Activated CD8-positive, alpha-beta memory T cell treated with anti-CD3 and anti-CD28 coated beads for 48 hours (primary cell): ENCODE data around the gene ZCCHC7.

Source experiments
- DNase-seq, 3 experiments: peaks; one replicate each; pipeline ENCODE4 v3.0.0-alpha.2; 2020; ENCODE audit warnings: low read depth in 2 of 3, low spot score in 2 of 3

ZCCHC7 gene

DNA sequence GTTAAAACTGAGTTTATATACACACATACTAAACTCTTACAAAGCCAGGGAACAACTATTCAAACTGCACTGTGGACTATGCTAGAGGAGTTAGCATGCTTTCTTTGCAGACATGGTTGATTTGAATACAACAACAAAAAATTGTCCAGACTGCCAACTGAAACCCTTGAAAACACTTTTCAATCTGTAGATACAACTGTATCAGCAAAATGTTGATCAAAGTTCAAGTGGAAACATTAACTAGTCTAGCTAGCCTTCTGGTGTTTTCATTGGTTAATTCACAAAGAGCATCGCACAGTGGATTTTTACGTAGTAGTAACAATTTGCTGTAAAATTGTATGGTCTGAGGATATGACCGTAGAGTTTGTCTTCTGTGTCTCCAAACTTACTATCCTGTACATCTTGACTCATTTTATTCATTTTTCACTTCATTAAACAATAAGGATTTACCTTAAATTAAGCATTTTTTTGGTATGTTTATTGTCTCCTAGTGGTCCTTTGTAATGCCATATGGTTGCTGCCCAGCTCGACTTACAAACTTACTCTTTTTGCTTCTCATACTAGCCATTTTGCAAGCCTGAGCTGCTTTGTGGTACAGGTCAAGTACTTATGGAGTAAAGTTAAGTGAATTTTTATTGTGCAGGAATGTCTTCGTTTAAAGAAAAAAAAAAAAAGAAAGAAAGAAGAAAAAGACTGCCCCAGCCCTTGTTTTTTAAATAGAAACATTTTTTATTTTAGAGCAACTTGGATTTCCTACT is 123.4 kb downstream of the ZCCHC7 start:
- DNase-seq = no peak

- no peak for DNase-seq
Observed at GRCh38 chr9:37246826-37247225, 126.5 kb downstream of the ZCCHC7 start.

- no peak for DNase-seq
Observed at GRCh38 chr9:37248651-37249163, 128.3 kb downstream of the ZCCHC7 start.

GRCh38 chr9:37251452-37251851 is 131.1 kb downstream of the ZCCHC7 start:
- DNase-seq = no peak

DNA sequence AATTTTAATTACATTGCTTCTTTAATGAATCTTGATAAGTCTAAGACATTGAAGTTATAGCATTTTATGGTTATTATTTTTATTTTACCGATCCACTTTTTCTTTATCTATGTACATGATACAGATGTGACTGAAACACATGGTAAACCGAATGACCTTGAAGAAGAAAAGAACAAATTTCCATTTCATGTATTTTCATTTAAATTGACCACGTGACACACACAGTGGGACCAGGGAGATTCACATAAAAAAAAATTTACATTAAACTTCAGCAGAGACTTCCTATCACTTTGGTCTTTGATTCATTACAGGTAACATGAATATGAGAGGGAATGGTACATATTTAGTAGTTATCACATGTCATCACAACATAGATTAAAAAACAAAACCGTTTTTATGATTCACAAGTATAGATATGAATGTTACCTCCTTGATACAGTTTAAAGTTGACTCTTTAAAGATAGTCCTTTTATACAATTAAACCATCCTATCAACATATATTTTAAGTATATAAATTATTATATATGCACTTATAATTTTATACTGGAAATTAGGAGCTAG is 133.1 kb downstream of the ZCCHC7 start:
- no peak for DNase-seq

DNA sequence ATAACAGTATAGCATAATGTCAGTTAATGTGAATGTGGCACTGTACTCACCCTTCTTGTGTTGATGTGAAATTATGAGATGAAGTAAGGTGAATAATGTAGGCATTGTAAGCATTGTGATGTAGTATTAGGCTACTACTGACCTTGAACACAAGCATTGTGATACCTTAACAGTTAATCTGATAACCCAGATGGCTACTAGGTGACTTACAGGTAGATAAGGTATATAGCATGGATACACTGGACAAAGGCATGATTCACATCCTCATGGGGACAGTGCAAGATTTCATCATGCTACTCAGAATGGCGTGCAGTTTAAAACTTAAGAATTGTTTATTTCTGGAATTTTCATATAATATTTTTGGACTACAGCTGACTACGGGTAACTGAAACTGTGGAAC is 134.8 kb downstream of the ZCCHC7 start:
- no peak for DNase-seq

DNA sequence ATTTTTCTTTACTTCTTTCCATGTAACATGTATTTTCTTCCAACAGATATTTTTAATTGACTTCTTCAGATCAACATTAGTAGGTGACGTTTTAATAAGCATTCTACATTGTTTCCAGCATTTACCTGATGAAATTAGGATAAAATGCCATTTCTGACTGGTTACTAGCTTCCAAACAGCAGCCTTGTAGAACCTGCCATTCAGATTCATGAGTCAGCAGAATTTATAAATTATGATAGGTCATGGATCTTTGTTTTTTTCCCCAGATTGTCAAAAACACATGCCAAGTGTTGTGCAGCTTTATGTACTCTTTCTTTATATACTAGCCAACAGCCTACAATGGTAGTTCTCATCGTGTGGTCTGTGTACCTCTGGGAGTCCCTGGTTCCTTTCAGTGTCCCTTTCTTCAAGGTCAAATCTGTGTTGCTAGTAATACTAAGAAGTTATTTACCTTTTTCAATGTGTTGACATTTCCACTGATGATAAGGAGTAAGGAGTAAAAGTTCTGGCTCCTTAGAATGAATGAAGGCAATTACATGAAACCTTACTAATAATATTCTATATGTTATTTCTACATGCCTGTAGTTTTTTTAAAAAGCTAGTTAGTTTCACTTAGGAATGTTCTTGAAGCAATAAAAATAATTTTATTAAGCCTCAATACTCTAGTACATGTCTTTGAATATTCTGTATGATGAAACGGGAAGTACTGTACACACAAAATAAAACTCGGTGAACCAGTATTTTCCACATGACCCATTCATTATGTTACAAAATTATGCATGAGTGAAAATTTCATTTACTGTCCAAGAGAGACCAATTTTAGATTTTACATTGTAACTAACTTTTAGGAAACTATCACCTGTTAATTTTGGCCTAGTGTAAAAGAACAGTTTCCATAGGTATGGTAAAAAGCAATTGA is 135.8 kb downstream of the ZCCHC7 start:
- no peak for DNase-seq

DNA sequence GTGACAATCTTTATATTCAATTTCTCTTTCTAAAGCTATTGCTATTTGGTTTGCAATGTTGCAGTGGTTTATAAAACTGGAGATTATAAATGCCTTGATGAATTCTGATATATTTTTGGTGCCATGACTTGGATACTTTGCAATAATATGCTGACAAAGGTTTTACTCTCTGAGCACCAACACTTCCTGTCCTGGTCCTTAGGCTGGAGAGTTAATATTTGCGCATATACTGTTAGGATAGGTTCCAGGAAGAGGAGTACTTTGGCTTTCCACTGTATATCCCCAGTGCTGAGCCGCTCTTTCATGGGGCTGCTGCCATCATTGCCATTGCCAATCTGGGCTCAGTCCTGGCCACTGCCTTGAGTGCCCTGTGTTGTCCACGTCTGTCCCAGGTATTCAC is 139.6 kb downstream of the ZCCHC7 start:
- no peak for DNase-seq

DNA sequence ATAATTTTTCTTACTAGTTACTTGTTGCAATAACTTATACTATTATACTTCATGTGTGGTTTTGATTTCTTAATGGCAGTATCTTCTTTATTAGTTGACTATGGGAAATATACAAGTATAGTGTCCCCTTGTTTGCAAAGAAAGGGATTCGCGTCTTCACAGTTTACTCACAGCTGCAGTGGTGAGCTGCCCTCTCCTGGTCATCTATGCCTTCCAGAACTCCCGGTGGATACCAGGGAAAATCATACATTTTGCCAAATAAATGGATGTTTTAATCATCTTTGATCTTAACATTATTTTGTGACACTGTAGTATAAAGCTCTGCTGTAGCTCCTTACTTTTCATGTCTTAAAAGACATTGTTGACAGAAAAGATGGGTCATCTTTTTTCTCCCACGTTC is 142.0 kb downstream of the ZCCHC7 start:
- no peak for DNase-seq

- no peak for DNase-seq
Observed at GRCh38 chr9:37264539-37264938, 144.2 kb downstream of the ZCCHC7 start.

DNA sequence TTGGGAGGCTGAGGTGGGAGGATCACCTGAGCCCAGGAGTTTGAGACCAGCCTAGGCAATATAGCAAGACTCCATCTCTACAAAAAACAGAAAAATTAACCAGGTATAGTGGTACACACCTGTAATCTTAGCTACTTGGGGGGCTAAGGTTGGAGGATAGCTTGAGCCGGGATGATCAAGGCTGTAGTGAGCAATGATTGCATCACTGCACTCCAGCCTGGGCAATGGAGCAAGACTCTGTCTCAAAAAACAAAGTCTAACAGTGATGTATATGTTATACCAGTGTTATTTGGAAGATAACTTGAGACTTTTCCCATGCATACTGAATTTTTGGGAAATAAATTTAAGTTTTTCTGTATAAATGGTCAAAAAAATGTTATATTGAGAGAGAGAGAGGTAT is 146.3 kb downstream of the ZCCHC7 start:
- DNase-seq = no peak

GRCh38 chr9:37269221-37269620 is 148.8 kb downstream of the ZCCHC7 start:
- no peak for DNase-seq

- DNase-seq = no peak
Observed at GRCh38 chr9:37271679-37272078, 151.3 kb downstream of the ZCCHC7 start.

- DNase-seq = no peak
Observed at GRCh38 chr9:37273595-37273994, 153.2 kb downstream of the ZCCHC7 start.

DNA sequence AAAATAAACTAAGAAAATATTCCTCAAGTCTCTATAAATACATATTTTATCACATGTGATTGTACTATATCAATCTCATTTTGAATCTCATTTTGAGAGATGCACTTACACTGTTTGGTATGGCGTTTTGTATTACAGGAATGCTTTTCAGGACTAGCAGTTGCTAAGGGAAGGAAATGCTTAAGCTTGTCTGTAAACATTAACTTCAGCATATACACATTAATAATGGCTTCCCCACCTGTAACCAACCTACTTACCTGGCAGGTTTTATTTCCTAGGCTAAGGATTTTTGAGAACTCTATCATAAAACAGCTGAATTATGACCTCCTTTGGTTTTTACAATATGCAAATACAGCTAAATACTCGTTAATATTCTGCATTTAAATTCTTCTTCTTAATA is 161.2 kb downstream of the ZCCHC7 start:
- DNase-seq = no peak

DNA sequence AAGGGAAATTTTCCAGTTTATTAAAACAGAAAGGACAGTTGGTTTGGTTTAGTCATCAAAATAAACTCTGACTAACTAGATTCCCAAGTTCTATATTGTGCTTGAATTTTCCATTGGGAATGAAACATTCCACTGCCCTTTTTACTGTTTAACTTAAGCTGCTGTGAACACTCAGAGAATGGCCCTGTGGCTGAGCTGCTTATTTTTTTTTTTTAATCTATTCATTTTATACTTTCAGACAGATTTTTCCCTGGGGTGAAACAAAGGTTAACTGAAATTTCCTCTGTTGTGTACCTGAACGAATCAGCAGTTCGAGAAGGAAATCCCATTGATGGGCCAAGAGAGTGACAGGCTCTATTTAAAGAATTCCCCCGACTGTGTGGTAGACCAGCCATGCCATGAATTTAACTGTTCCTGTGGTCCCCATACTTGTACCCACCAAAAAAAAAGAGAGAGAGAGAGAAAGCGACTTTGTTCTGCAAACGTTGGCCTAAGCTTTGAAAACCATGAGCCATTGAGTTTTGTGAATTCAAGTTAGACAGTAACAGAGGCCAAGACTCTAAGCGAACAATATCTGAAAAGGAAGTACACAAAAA is 163.5 kb downstream of the ZCCHC7 start:
- no peak for DNase-seq

DNA sequence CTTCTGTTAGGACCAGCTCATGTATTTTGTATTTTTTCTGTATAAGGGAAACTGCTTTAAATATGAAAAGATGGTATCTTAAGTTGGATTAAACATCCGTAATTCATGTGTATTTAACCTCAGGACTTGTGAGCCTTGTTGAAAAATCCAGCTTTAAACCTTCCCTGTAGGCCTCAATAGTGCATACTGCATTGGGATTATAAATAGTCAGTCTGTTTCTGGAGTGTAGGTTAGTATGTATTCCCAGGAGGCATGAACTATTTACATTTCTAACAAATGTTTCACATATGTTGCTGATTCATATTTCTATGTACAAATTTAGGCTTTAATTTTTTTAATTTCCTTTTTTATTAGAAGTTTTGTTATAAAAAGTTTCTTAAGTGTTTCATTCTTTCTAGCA is 164.3 kb downstream of the ZCCHC7 start:
- DNase-seq = no peak

DNA sequence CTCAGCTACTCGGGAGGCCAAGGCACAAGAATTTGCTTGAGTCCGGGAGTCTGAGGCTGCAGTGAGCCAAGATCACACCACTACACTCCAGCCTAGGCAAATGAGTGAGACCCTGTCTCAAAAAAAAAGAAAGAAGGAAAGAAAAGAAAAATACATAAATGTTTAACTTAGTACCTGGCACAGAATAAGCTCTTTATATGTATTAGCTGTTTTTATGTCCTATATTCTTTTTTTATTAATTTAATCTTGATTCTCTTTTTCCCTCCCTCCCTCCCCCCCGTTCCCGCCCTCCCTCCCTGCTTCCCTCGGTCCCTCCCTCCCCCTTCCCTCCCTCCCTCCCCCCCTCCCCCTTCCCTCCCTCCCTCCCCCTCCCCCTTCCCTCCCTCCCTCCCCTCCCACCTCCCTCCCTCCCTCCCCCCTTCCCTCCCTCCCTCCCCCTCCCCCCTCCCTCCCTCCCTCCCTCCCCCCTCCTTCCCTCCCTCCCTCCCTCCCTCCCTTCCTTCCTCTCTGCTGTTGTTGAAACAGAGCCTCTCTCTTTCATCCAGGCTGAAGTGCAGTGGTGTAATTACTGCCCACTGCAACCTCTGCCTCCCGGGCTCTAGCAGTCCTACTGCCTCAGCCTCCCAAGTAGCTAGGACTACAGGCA is 166.3 kb downstream of the ZCCHC7 start:
- no peak for DNase-seq

DNA sequence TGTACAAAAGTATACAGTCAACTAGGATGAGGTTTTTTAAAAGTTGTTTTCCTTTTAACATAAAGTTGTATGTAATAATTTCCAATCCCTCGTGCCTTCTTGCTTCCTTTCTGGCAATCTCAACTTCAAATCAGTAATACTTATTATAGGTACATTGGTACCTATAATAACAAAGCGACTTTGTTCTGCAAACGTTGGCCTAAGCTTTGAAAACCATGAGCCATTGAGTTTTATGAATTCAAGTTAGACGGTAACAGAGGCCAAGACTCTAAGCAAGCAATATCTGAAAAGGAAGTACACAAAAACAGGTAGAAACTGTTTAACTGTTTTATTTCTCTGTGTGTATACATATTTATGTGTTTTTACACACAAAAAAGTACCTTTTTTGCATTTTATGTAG is 166.9 kb downstream of the ZCCHC7 start:
- no peak for DNase-seq

- no peak for DNase-seq
Observed at GRCh38 chr9:37289631-37290030, 169.3 kb downstream of the ZCCHC7 start.

DNA sequence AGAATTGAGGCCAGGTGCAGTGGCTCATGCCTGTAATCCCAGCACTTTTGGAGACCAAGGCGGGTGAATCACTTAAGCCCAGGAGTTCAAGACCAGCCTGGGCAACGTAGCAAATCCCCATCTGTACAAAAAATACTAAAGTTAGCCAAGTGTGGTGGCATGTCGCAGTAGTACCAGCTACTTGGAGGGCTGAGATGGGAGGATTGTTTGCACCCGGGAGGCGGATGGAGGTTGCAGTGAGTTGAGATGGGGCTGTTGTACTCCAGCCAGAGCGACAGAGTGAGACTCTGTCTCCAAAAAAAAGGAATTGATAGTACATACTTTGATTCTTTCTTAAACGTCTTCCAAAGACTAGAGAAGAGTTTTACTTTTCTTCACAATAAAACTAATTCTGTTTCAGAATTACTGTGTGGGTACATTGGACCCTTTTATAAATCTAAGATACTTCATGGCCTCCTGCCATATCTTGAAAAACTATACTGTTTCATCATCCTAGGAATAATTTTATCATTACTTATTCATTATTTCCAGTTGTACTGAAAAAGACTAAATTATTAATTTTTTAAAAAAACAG is 170.1 kb downstream of the ZCCHC7 start:
- DNase-seq = no peak
